ENCODE measurements around the gene CABP2. TPM values are rescaled to one million over a fixed set of nuclear protein-coding genes. Genes with fewer than 3 reads are reported as not detected.

Gene CABP2
- total RNA-seq, 1 experiment from 2014 or later = not detected

DNA sequence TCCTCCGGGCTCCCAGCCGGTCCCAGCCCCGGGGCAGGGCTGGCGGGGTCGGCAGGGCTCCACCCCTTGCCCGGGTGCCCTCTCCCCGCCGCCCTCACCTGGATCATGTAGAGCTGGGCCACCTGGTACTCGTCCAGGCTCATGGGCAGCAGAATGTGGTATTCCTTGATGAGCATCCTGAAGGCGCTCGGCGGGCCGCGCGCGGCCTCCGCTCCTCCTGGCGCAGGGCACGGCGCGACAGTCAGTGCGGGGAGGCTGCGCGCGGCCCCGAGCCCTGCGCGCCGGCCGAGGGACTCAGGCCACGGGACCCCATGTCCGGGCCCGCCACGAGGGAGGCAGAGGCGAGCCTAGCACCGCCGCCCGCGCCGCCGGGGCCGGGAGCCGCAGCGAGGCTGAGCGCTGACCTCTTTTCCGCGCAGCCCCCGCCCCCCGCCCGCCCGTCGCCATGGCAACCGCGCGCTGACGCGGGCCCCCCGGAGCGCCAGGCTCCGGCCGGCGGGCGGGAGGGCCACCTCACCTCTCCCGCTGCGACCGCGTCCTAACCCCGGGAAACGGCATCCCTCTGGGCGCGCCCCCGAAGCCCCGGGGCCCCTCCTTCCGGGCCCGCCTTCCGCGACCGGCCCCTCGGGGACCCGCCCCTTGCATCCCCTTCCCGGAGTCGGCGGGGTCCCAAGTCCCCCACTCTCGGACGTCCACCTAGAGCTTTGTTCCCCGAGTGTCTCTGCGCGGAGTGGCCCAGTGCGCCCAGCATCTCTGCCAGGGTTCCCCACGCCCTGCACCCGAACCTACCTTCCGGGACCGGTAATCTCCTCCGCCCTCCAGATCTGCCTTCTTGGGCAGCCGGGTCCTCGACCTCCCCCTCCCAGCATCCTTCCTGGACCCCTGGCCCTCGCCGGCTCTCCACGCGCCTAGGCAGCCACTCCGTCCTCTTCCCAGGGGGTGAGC lies 19.0 kb downstream of the CABP2 start:
- H3K27ac ChIP-seq (ENCODE audit: low read length) = peak overlapping the region; percentile 72
- peaks cover 27% of the 10 kb centered on the region for H4K20me1 ChIP-seq (ENCODE audit: insufficient read depth, low read depth, low read length)
- H3K4me3 ChIP-seq (ENCODE audit: low read length) = peak overlapping the region; percentile 99
- H3K27me3 ChIP-seq (ENCODE audit: low read length) = no peaks in the 10 kb centered on the region
- H3K4me2 ChIP-seq (ENCODE audit: low read depth, low read length, poor library complexity, severe bottlenecking) = peak overlapping the region; percentile 99
- H3K36me3 ChIP-seq (ENCODE audit: insufficient read depth, low read length) = peaks cover 24% of the 10 kb centered on the region
- peak overlapping the region; percentile 95 for H3K9ac ChIP-seq (ENCODE audit: low read length)
- H3K4me1 ChIP-seq (ENCODE audit: low read length) = peaks cover 38% of the 10 kb centered on the region
- DNase-seq = peak; percentile 77
- no peaks in the 10 kb centered on the region for H3K9me2 ChIP-seq (replicated peaks; ENCODE audit: insufficient read depth, low read length)
- H2AFZ ChIP-seq (ENCODE audit: low read length) = no peak overlapping the region
- H3K79me2 ChIP-seq (ENCODE audit: low read length) = peaks cover 42% of the 10 kb centered on the region
- no peaks in the 10 kb centered on the region for H3K9me3 ChIP-seq (ENCODE audit: low read length)

DNA sequence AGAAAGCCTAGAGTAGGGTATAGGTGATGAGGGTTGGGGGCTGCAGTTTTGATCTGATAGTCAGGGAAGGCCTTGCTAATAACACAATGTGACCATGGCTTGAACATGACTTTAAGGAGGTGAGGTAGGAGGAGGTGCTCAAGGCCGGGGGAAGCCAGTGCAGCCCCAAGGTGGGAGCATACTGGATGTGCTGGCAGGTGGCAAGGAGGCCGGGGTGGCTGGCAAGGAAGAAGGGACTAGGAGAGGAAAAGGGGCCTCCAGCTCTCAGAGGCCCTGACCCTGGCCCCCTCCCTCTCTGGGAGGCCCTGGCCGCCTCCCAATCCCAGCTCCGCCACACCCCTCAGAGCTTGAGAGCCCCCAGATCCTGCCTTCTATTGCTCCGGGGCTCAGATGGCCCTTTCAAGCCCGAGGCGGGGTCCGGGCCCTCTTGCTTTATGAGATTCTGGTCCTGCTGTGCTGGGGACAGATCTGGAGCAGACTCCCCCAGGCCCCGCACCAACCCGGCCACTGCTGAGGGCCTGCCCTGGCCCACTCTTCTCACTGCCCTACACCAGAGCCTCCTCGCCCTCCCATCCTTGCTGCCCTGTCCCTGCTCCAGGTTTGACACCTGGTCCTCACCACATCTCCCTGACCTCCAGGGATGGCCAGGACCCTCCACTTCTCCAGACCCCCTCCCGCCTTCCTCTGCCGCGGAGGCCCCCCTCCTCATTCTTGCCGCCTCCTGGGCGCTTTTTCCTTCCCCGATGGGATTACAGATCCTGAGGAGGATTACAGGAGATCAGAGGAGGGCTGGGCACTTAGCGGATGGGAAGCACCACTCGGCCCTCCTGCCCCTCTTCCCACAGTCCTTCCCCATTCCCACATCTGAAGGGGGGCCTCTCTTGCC lies 19.9 kb downstream of the CABP2 start:
- H3K9me3 ChIP-seq (ENCODE audit: low read length) = no peaks in the 10 kb centered on the region
- H3K79me2 ChIP-seq (ENCODE audit: low read length) = peaks cover 42% of the 10 kb centered on the region
- peaks cover 24% of the 10 kb centered on the region for H3K36me3 ChIP-seq (ENCODE audit: insufficient read depth, low read length)
- no peak overlapping the region for H3K27ac ChIP-seq (ENCODE audit: low read length)
- H3K9me2 ChIP-seq (replicated peaks; ENCODE audit: insufficient read depth, low read length) = no peaks in the 10 kb centered on the region
- DNase-seq = no peak
- peak overlapping the region; percentile 99 for H3K4me3 ChIP-seq (ENCODE audit: low read length)
- peak overlapping the region; percentile 95 for H3K9ac ChIP-seq (ENCODE audit: low read length)
- no peaks in the 10 kb centered on the region for H3K27me3 ChIP-seq (ENCODE audit: low read length)
- peaks cover 27% of the 10 kb centered on the region for H4K20me1 ChIP-seq (ENCODE audit: insufficient read depth, low read depth, low read length)
- peaks cover 32% of the 10 kb centered on the region for H3K4me1 ChIP-seq (ENCODE audit: low read length)
- peak overlapping the region; percentile 99 for H3K4me2 ChIP-seq (ENCODE audit: low read depth, low read length, poor library complexity, severe bottlenecking)
- no peak overlapping the region for H2AFZ ChIP-seq (ENCODE audit: low read length)

DNA sequence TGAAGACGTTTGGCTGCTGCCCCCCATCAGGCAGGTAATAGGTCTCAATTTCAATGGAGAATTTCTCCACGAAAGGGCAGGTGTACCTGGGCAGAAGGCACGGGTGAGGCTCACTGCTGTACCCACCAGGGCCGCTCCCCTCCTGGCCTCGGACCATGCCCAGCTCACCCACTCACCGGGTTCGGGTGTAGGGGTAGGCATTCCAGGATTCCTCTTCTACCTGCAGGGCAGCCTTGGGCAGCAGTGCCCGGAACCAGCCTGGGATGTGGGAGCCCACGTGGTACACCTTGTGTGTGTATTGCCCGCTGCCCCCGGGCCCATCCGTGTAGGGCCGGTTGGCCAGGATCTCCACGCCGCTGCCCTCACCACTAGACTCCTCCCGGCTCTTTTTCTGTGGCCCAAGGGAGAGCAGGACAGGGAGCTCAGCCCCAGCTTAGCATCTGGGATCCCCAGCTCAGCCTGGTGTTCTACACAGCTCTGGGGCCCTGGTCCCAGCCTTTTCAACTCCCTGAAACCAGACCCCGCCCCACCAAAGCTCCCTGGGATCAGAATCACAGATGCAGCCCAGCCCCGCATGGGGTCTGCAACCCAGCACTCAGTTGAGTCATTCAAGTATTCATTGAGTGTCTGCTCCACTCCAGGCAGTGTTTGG lies 20.8 kb downstream of the CABP2 start:
- no peak for DNase-seq
- Histone ChIP-seq H4K20me1 (ENCODE audit: insufficient read depth, low read depth, low read length) (peaks cover 26% of the 10 kb centered on the region), H3K36me3 (ENCODE audit: insufficient read depth, low read length) (peaks cover 24% of the 10 kb centered on the region), H3K4me2 (ENCODE audit: low read depth, low read length, poor library complexity, severe bottlenecking) (no peak overlapping the region), H3K9me3 (ENCODE audit: low read length) (no peaks in the 10 kb centered on the region), H3K9ac (ENCODE audit: low read length) (no peak overlapping the region), H3K4me1 (ENCODE audit: low read length) (peaks cover 32% of the 10 kb centered on the region), H2AFZ (ENCODE audit: low read length) (no peak overlapping the region), H3K4me3 (ENCODE audit: low read length) (no peak overlapping the region), H3K27me3 (ENCODE audit: low read length) (no peaks in the 10 kb centered on the region), H3K79me2 (ENCODE audit: low read length) (peaks cover 42% of the 10 kb centered on the region), H3K27ac (ENCODE audit: low read length) (no peak overlapping the region), H3K9me2 (replicated peaks; ENCODE audit: insufficient read depth, low read length) (no peaks in the 10 kb centered on the region)

DNA sequence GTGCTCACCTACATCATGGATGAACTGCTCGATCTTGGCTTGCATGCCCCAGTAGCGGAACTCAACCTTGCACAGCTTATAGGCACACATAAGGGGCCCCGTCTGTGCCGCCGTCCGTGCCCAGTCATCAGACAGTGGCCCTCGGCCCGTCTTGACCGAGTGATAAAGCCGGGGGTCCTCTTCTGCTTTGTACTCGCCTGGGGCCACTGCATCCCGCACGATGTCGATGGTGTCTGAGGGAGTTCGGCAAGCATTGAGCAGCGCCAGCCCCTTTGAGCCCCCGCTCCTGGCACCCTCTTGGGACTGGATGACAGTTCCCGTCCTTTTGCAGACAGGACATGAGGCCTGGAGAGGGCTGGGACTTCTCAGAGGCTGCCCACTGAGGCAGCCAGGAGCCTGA lies 21.4 kb downstream of the CABP2 start:
- Histone ChIP-seq H3K4me2 (ENCODE audit: low read depth, low read length, poor library complexity, severe bottlenecking) (no peak overlapping the region), H3K27ac (ENCODE audit: low read length) (no peak overlapping the region), H3K36me3 (ENCODE audit: insufficient read depth, low read length) (peaks cover 24% of the 10 kb centered on the region)

DNA sequence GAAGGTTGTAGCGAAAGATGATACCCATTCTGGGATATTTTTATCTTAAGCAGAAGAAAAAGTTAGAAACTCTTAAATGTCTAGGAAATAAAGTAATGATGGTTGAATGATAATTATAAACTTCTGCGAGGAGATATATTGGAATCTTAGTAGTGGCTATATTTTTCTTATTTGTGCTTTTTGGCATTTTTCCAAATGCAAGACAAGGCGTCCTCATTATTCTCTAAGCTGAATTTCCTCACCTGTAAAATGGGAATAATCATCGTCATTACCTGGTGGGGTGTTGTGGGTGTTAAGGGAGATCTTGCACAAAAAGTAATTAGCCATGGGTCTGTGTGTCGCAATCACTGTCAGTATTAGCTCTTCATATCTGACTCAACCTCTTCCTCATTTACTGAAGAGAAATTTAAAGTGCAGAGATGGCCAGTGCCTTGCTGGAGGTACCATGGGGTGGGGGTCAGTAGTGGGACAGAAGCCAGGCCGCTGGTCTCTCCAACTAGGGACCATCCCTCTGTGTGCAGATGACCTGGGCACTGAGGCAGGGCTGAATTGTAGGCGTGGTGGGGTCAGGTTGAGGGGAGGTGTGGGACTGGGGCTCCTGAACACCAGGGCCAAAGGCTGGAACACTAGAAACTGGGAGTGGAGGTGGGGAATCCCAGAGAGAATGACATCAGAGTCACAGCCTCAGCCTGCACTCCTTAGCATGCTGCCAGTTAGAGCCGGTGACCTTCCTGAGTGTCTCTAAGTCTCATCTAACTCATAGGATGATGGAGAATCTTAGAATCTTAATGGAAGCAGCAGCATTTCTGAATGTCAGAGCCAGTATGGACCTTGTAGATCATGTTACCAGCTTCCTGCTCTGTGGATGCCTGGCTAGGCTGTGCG lies 22.2 kb downstream of the CABP2 start:
- H3K36me3 ChIP-seq (ENCODE audit: insufficient read depth, low read length) = peaks cover 24% of the 10 kb centered on the region
- DNase-seq = no peak
- H3K9me3 ChIP-seq (ENCODE audit: low read length) = no peaks in the 10 kb centered on the region
- H2AFZ ChIP-seq (ENCODE audit: low read length) = no peak overlapping the region
- peaks cover 19% of the 10 kb centered on the region for H3K4me1 ChIP-seq (ENCODE audit: low read length)
- H3K4me2 ChIP-seq (ENCODE audit: low read depth, low read length, poor library complexity, severe bottlenecking) = no peak overlapping the region
- no peaks in the 10 kb centered on the region for H3K27me3 ChIP-seq (ENCODE audit: low read length)
- H3K9ac ChIP-seq (ENCODE audit: low read length) = no peak overlapping the region
- H3K9me2 ChIP-seq (replicated peaks; ENCODE audit: insufficient read depth, low read length) = no peaks in the 10 kb centered on the region
- no peak overlapping the region for H3K4me3 ChIP-seq (ENCODE audit: low read length)
- H3K79me2 ChIP-seq (ENCODE audit: low read length) = peaks cover 30% of the 10 kb centered on the region
- H3K27ac ChIP-seq (ENCODE audit: low read length) = no peak overlapping the region
- peaks cover 21% of the 10 kb centered on the region for H4K20me1 ChIP-seq (ENCODE audit: insufficient read depth, low read depth, low read length)

More for the DNA sequence above, 21.4 kb downstream of the CABP2 start:
- Histone ChIP-seq H3K9me2 (replicated peaks; ENCODE audit: insufficient read depth, low read length) (no peaks in the 10 kb centered on the region), H3K79me2 (ENCODE audit: low read length) (peaks cover 37% of the 10 kb centered on the region), H3K4me3 (ENCODE audit: low read length) (no peak overlapping the region), H3K27me3 (ENCODE audit: low read length) (no peaks in the 10 kb centered on the region), H3K9me3 (ENCODE audit: low read length) (no peaks in the 10 kb centered on the region), H2AFZ (ENCODE audit: low read length) (no peak overlapping the region), H3K4me1 (ENCODE audit: low read length) (peaks cover 26% of the 10 kb centered on the region), H4K20me1 (ENCODE audit: insufficient read depth, low read depth, low read length) (peaks cover 21% of the 10 kb centered on the region), H3K9ac (ENCODE audit: low read length) (no peak overlapping the region)
- no peak for DNase-seq

DNA sequence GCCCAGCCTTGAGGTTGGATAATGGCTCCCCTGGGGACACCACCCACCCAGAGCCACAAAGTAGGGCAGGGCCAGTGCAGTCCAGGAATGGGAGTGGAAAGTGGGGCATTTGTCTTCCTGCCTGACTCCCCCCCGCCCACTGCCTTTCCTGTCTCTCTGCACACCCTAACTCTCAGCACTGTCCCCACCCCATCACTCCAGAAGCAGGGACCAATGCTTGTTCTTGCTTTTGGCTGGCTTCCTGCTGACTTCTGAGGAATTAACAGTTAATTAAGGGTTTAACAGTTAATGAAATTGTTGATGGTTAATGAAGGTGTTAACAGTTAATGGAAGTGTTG lies 22.8 kb downstream of the CABP2 start:
- peaks cover 30% of the 10 kb centered on the region for H3K79me2 ChIP-seq (ENCODE audit: low read length)
- no peaks in the 10 kb centered on the region for H3K27me3 ChIP-seq (ENCODE audit: low read length)
- H3K9me3 ChIP-seq (ENCODE audit: low read length) = no peaks in the 10 kb centered on the region
- no peak for DNase-seq
- no peak overlapping the region for H3K9ac ChIP-seq (ENCODE audit: low read length)
- H2AFZ ChIP-seq (ENCODE audit: low read length) = no peak overlapping the region
- H4K20me1 ChIP-seq (ENCODE audit: insufficient read depth, low read depth, low read length) = peaks cover 21% of the 10 kb centered on the region
- H3K4me1 ChIP-seq (ENCODE audit: low read length) = peaks cover 12% of the 10 kb centered on the region
- H3K36me3 ChIP-seq (ENCODE audit: insufficient read depth, low read length) = peaks cover 24% of the 10 kb centered on the region
- H3K27ac ChIP-seq (ENCODE audit: low read length) = no peak overlapping the region
- no peak overlapping the region for H3K4me3 ChIP-seq (ENCODE audit: low read length)
- no peak overlapping the region for H3K4me2 ChIP-seq (ENCODE audit: low read depth, low read length, poor library complexity, severe bottlenecking)
- no peaks in the 10 kb centered on the region for H3K9me2 ChIP-seq (replicated peaks; ENCODE audit: insufficient read depth, low read length)

DNA sequence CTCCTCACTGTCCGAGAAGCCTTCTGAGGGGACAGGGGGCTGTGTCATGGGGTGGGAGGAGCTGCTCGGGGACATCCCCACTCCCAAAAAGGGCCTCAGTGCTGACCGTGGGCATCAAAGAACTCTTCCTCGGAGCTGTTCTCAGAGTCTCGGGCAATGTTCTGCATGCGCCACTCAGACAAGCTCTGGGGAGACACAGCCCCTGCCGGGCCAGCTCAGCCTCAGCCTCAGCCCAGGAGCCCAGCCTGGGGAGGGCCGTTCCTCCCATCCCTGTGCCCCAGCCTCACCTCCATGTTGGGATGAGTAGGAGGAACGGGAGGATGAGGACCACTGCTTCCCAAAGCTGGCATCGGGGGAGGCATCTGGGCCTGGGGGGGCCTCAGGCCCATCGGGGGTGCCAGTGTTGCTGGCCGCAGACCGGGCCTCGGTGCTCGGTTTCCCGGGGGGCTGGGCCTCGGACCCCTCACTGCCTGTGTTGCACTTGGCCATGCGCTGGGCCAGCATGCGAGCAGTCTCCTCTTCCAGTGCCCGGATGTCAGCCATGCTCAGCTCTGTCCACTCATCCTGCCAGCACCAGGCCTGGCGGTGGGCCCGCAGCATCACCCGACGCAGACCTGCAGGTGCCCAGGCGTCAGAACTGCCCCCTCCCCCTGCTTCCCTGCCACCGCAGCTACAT lies 23.3 kb downstream of the CABP2 start:
- peaks cover 29% of the 10 kb centered on the region for H3K79me2 ChIP-seq (ENCODE audit: low read length)
- H3K4me2 ChIP-seq (ENCODE audit: low read depth, low read length, poor library complexity, severe bottlenecking) = no peak overlapping the region
- H3K36me3 ChIP-seq (ENCODE audit: insufficient read depth, low read length) = peaks cover 27% of the 10 kb centered on the region
- H3K4me3 ChIP-seq (ENCODE audit: low read length) = no peak overlapping the region
- H3K27me3 ChIP-seq (ENCODE audit: low read length) = no peaks in the 10 kb centered on the region
- H4K20me1 ChIP-seq (ENCODE audit: insufficient read depth, low read depth, low read length) = peaks cover 21% of the 10 kb centered on the region
- no peak overlapping the region for H3K9ac ChIP-seq (ENCODE audit: low read length)
- peaks cover 10% of the 10 kb centered on the region for H3K4me1 ChIP-seq (ENCODE audit: low read length)
- no peak for DNase-seq
- H2AFZ ChIP-seq (ENCODE audit: low read length) = no peak overlapping the region
- H3K9me2 ChIP-seq (replicated peaks; ENCODE audit: insufficient read depth, low read length) = no peaks in the 10 kb centered on the region
- H3K27ac ChIP-seq (ENCODE audit: low read length) = no peak overlapping the region
- no peaks in the 10 kb centered on the region for H3K9me3 ChIP-seq (ENCODE audit: low read length)

All from Karpas-422 (cell line).